Fibroblast of pulmonary artery (primary cell): Measurements from ENCODE around the gene ERBB4.

Source experiments
- DNase-seq: peaks from one replicate; pipeline ENCODE4 v3.0.0-alpha.2; 2010; ENCODE audit warnings: low read depth
- H3K4me3 ChIP-seq: replicated peaks from 2 replicates; pipeline ENCODE4 v1.5.1; 2011; ENCODE audit warnings: low read depth, mild to moderate bottlenecking, control low read depth, low read length, moderate library complexity
- TF ChIP-seq, protein P1 (sequence below): IDR thresholded peaks from 2 replicates; pipeline ENCODE4 v1.5.1; 2011; ENCODE audit warnings: mild to moderate bottlenecking, control low read depth, low read length, inconsistent platforms; ENCODE audit errors: missing control alignments

The ERBB4 gene

DNA sequence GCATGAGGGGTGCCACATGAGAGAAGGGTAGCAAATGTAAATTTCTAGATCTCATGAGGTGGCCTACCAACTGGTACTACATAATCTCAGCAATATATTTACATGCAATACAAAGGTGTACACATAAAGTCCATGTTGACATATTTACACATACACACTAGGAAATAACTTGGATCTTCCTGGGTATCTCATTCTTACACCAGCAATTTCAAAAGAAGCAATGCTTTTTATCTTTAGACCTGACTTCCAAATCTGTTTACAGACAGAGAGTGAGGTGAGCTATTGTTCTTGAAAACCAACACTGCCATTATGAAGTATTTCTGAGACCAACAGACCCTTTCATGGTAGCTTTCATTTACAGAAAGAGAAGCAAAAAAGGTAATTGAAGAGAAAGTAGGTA lies 184.2 kb downstream of the ERBB4 start:
- H3K4me3 ChIP-seq: no peak overlapping the region
- no peak for DNase-seq
- TF ChIP-seq, protein P1, sequence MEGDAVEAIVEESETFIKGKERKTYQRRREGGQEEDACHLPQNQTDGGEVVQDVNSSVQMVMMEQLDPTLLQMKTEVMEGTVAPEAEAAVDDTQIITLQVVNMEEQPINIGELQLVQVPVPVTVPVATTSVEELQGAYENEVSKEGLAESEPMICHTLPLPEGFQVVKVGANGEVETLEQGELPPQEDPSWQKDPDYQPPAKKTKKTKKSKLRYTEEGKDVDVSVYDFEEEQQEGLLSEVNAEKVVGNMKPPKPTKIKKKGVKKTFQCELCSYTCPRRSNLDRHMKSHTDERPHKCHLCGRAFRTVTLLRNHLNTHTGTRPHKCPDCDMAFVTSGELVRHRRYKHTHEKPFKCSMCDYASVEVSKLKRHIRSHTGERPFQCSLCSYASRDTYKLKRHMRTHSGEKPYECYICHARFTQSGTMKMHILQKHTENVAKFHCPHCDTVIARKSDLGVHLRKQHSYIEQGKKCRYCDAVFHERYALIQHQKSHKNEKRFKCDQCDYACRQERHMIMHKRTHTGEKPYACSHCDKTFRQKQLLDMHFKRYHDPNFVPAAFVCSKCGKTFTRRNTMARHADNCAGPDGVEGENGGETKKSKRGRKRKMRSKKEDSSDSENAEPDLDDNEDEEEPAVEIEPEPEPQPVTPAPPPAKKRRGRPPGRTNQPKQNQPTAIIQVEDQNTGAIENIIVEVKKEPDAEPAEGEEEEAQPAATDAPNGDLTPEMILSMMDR: no peak

DNA sequence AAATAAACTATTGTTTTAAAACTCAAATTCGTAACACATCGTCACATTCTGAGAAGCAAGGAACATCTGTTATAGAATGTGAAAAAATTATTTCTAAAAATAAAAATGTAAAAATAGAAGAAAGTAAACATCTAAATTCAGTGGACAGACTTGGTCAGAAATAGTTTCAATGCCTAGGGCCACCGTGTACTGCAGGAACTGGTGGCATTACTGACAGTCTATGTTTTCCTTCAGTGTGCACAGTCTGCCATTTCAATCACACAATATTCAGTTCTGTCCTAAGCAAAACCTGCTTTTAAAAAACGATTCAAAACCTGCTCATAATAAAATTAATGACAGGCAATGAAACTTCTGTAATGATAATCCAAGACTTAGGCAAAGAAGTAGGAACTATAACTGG lies 190.1 kb downstream of the ERBB4 start:
- no peak overlapping the region for H3K4me3 ChIP-seq
- TF ChIP-seq, protein P1: no peak
- no peak for DNase-seq

DNA sequence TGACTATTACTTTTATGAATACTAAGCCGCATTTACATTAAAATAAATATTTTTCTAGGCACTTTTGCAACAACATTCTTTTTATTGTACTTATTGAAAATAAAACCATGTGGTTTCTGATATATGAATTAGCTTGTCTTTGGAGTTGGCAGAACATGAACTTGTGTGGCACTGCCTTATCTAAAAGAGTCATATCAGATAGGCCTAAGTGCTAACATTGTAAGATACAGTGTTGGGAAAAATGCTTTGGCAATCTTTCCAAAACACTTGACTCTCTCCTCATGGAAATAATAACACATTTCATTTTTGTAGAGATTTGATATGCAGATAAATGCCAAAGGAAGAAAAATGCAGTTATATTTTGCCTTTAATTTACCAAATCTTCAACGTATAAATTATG lies 191.7 kb downstream of the ERBB4 start:
- TF ChIP-seq, protein P1: no peak
- no peak for DNase-seq
- H3K4me3 ChIP-seq: no peak overlapping the region

DNA sequence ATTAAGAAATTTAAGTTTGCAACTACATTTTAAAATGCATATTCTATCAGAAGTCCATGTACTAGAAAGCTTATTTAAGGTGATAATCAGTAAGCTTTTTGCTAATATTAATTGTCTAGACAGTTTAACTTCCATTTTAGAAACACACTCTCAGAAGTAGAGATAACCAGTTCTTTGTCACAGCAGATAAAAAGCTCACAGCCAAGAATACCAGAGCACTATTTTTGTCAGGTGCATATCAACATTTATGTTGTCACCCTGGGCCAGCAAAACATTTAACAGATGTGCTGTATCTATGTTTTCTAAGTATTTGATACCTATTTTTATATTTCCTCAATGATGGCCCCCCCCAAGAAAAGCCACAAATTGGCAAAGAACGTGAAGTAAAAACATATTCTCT lies 192.6 kb downstream of the ERBB4 start:
- no peak overlapping the region for H3K4me3 ChIP-seq
- TF ChIP-seq, protein P1: no peak
- DNase-seq: no peak

DNA sequence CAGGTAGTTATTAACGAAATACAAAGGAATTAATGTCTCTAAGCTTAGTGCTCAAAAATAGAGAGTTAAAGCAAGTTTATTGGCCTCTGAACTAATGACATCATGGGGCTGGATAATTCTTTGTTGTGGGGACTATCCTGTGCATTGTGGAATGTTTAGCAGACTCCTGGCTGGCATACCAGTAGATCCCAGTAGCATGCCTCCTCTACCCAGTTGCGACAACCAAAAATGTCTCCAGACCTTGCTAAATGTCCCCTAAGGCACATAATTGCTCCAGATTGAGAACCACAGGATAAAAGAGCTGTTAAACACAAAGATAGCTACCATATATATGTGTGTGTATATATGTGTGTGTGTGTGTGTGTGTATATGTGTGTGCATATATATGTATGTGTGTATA lies 194.5 kb downstream of the ERBB4 start:
- no peak for DNase-seq
- H3K4me3 ChIP-seq: no peak overlapping the region
- TF ChIP-seq, protein P1: no peak

DNA sequence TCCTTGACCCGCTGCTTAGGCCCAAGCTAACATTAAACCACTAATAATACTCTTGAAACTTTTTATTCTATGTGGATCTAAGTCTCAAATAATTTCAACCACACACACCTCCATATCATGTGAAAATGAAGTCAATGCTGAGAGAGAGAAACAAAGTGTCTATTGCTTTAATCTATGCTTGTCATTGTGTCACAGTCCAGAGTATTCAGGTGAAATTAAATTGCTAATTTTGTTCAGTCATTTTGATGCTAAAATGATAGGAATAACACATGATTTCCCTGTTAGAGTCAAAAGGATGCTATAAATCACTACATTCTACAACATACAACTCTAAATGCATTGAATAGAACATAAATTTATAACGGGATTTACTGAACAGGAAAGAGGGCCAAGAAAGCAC lies 195.4 kb downstream of the ERBB4 start:
- TF ChIP-seq, protein P1: no peak
- H3K4me3 ChIP-seq: no peak overlapping the region
- DNase-seq: no peak

DNA sequence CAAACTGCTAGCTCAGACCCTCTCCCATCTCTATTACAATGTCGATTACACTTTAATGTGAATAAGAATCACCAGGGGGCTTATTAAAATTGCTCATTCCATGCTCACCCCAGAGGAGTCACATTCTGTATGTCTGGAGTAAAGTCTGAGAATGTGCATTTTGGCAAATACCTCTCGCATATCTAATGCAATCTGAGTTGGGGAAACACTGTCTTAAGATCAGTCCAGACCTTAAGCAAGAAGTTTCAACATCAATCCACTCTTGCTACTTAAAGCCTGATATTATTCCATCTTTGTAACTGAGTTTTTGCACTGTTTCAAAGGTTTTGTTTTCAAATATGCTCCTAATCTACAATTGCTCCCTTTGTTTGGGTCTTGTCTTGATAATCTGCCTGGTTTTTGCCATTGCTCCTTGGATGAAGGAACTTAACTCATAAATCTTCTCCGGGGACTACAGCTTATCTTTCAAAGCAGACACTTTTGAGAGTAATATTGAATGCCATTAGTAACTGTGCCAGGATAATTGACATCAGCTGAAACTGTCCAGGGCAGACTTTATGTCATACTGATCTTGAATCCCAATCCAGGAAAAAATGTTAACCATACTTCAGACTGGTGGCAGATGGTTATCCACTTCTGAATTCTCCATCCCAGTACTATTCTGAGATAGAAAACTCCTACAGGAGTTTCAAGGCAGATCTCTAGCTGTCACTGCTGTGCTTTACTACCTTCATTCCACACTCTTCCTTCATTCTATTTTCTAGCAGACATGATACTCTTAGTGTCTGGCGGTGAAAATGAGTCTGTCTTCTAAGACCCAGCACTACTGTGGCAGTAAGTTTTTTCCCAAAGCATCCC lies 200.9 kb downstream of the ERBB4 start:
- H3K4me3 ChIP-seq: no peak overlapping the region
- TF ChIP-seq, protein P1: no peak
- no peak for DNase-seq
